Activated CD4-positive, alpha-beta memory T cell treated with anti-CD3 and anti-CD28 coated beads for 36 hours (primary cell): ENCODE measurements around the gene NEMP1. TPM values are rescaled to one million over a fixed set of nuclear protein-coding genes. Genes with fewer than 3 reads are reported as not detected.

Experiments
- CTCF ChIA-PET: fragments of 350-600 bp; sonication (Branson Sonifier 250); formaldehyde crosslinking; loops from one replicate; lab custom pipeline; 2021; ENCODE audit warnings: antibody characterized with exemption, inconsistent platforms; lab: Charles Lee
- POLR2A ChIA-PET: fragments of 350-600 bp; sonication (Branson Sonifier 250); formaldehyde crosslinking; loops from one replicate; lab custom pipeline; 2021; ENCODE audit warnings: antibody characterized with exemption; lab: Charles Lee
- DNase-seq: peaks from one replicate; pipeline ENCODE4 v3.0.0-alpha.2; 2020
- H3K27ac Mint-ChIP-seq: one replicate; pipeline ENCODE4 v1.8.0; 2021; ENCODE audit warnings: mixed read lengths
- H3K27me3 Mint-ChIP-seq: one replicate; pipeline ENCODE4 v1.8.0; 2021; ENCODE audit warnings: mixed read lengths
- H3K36me3 Mint-ChIP-seq: one replicate; pipeline ENCODE4 v1.8.0; 2021; ENCODE audit warnings: mixed read lengths
- H3K4me1 Mint-ChIP-seq: one replicate; pipeline ENCODE4 v1.8.0; 2021; ENCODE audit warnings: low read depth, mixed read lengths
- H3K4me3 Mint-ChIP-seq: one replicate; pipeline ENCODE4 v1.8.0; 2021; ENCODE audit warnings: mild to moderate bottlenecking, mixed read lengths
- H3K9me3 Mint-ChIP-seq: one replicate; pipeline ENCODE4 v1.8.0; 2021; ENCODE audit warnings: mixed read lengths
- intact Hi-C: fragments of 100-400 bp; cut with micrococcal nuclease; formaldehyde crosslinking; loops from one replicate; pipeline ENCODE4 v1.15.1; 2023
- total RNA-seq, 2 experiments: library from RNA; stranded (reverse); gene quantifications; one replicate each; pipeline ENCODE4 v1.2.3, GENCODE V29; 2021

Gene NEMP1
- total RNA-seq, 2 experiments from 2014 or later = 70.6 to 73.5 TPM

DNA sequence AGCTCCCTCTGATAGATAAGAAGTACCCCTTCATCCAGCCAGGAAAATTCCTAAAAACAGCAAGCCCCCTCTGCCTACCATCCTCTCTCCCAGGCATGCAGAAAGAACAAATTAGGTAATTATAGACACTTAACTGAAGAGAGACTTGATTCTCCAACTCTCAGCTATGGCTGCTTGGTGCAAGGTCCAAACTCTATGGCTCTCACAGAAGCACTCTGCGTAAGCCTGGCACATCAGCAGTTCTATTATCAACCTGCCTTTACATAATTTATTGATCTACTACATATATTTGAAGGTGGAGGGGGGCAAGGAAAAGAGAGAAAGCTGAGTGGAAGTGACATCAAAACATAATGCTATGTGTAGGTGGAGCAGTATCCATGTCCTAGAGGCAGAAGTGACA, 27.6 kb downstream of the NEMP1 start:
- ChIA-PET CTCF (interaction anchor here (1.3 to 5.7 kb wide), 5 partner anchors 10 to 61 kb away, joined by 4 to 42 read pairs (median 6); partner anchors contain the start of genes STAT6 and ZBTB39), POLR2A (no interaction called here)
- no peak for DNase-seq
- Mint-ChIP-seq H3K27me3 (no peaks in the 10 kb centered on the region), H3K4me1 (peaks cover 24% of the 10 kb centered on the region), H3K9me3 (no peaks in the 10 kb centered on the region), H3K27ac (no peak overlapping the region), H3K4me3 (no peak overlapping the region), H3K36me3 (peaks cover 13% of the 10 kb centered on the region)
- intact Hi-C loops = no loop called here

DNA sequence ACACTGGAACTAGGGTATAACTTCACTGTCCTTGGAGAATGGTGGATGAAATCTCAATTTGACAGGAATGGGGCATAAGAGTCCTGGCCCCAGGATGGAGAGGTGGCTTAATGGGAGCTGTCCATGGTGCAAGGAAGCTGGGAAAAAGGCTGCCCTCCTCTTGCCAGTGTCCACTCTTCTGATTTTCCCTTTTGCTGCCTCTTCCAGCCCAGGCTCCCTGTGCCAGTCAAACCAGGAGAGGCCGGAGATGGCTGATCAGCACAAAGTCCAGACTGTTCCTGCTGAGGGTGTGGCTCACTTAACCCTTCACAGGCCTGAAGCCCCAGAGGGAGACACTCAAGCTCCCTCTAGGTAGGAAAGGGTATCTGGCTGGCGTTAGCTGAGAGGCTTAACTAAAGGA, 28.7 kb downstream of the NEMP1 start, which contains the start of gene MYO1A:
TSS of gene MYO1A (minus strand) at position 240 of the 400 bp plus-strand sequence. CDS start 1,806 bp downstream, outside the sequence.
- ChIA-PET CTCF (interaction anchor here (0.9 to 5.7 kb wide), 8 partner anchors 11 to 69 kb away, joined by 3 to 42 read pairs (median 4); partner anchors contain the start of genes STAT6 and ZBTB39), POLR2A (interaction anchor here (0.6 kb wide), 1 partner anchor 87 kb away, joined by 3 read pairs; no protein-coding TSS in a partner anchor)
- no peaks in the 10 kb centered on the region for H3K27me3 Mint-ChIP-seq
- H3K27ac Mint-ChIP-seq = no peak within 1 kb of the TSS
- H3K4me3 Mint-ChIP-seq = no peak within 1 kb of the TSS
- no peak for DNase-seq
- H3K4me1 Mint-ChIP-seq = peaks cover 21% of the 10 kb centered on the region
- peaks cover 9% of the 10 kb centered on the region for H3K36me3 Mint-ChIP-seq
- H3K9me3 Mint-ChIP-seq = no peaks in the 10 kb centered on the region
- intact Hi-C loops = no loop called here

DNA sequence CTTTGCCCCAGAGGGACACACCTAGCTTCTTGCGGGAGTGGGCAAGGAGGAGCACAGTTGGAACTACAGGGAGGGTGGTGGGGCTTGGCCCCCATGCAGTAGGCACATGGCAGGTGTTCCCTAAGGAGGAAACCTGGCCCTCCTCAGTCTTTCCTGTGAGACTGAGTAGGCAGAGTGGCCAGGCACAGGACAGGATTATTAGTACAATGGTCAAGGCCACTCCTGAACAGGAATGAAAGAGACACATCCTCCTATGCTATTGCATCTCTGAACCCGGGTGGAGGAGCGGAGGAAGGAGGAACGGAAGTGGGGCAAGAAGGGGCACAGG, 29.5 kb downstream of the NEMP1 start:
- Mint-ChIP-seq H3K9me3 (no peaks in the 10 kb centered on the region), H3K4me1 (peaks cover 21% of the 10 kb centered on the region), H3K27me3 (no peaks in the 10 kb centered on the region), H3K4me3 (no peak overlapping the region), H3K36me3 (peaks cover 6% of the 10 kb centered on the region), H3K27ac (no peak overlapping the region)
- ChIA-PET CTCF (interaction anchor here (0.6 to 5.7 kb wide), 7 partner anchors 11 to 63 kb away, joined by 3 to 42 read pairs (median 3); partner anchors contain the start of genes STAT6 and ZBTB39), POLR2A (no interaction called here)
- intact Hi-C loops = no loop called here
- no peak for DNase-seq

DNA sequence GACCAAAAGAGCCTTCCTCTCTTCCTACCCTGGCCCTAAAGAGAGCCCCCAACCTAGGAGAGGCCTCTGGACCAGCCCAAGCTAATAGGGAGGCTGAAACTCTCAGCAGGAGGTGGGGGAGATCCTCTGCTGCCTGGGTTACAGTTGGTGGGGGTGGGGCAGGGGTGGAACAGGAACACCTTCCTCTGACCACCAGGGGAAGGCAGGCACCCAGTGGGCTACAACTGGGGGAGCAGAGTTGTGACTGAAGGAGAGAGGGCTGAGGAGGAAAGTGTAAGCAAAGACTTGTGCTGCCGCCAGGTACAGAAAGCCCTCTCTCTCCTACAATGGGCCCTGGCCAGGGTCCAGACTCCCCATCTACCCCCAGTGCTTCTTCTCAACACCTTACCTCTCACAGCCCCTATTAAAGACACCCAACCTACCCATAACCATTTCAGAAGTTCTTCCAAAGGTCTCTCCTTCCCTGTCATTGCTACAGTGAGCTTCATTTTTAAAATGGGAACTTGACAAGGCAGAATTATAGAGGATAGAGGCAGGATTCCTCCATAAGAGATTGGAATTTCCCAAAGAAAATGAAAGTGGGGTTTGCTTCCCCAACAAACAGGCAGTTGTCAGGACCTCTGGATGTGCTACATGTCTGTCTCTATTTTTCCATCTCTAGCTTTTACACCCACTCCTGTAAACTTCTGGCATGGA, 30.0 kb downstream of the NEMP1 start:
- Mint-ChIP-seq H3K4me3 (no peak overlapping the region), H3K4me1 (peaks cover 21% of the 10 kb centered on the region)
- intact Hi-C loops = no loop called here

DNA sequence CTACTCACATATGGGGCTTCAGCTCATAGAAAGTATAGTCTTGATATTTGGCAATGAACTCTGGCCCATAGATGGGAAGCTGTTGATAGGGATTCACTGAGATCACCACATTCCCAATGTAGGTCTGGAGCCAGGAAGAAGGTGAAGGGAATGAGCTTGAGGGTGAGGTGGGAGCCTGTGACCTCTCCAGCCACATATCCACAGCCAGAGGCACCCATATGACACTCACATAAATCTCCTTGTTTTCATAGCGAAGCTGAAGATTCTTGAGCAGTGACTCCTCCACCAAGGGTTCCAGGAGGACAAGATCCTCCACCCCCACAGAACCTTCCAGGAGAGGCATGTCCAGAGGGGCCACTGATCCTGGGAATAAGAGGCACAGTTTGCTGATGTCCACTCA, 30.6 kb downstream of the NEMP1 start:
- POLR2A ChIA-PET = interaction anchor here (1.1 to 1.4 kb wide), 2 partner anchors 49 to 64 kb away, joined by 3 to 4 read pairs; partner anchors contain the start of gene STAT6
- Mint-ChIP-seq H3K4me3 (no peak overlapping the region), H3K9me3 (no peaks in the 10 kb centered on the region), H3K36me3 (no peaks in the 10 kb centered on the region), H3K4me1 (peaks cover 21% of the 10 kb centered on the region), H3K27ac (no peak overlapping the region), H3K27me3 (no peaks in the 10 kb centered on the region)
- no peak for DNase-seq
- intact Hi-C loops = loop anchor here (1.0 to 2.0 kb wide), 2 partner anchors 17 to 40 kb away; no protein-coding TSS in a partner anchor
- CTCF ChIA-PET = interaction anchor here (0.8 to 5.7 kb wide), 10 partner anchors 13 to 64 kb away, joined by 3 to 42 read pairs (median 5); partner anchors contain the start of gene STAT6

More for the DNA sequence above, 30.0 kb downstream of the NEMP1 start:
- Mint-ChIP-seq H3K9me3 (no peaks in the 10 kb centered on the region), H3K36me3 (peaks cover 1% of the 10 kb centered on the region), H3K27ac (no peak overlapping the region), H3K27me3 (no peaks in the 10 kb centered on the region)
- POLR2A ChIA-PET = interaction anchor here (1.1 kb wide), 1 partner anchor 63 kb away, joined by 3 read pairs; the partner anchor contains the start of gene STAT6
- CTCF ChIA-PET = interaction anchor here (0.6 to 5.7 kb wide), 11 partner anchors 12 to 63 kb away, joined by 3 to 42 read pairs (median 4); partner anchors contain the start of gene STAT6
- DNase-seq = no peak

DNA sequence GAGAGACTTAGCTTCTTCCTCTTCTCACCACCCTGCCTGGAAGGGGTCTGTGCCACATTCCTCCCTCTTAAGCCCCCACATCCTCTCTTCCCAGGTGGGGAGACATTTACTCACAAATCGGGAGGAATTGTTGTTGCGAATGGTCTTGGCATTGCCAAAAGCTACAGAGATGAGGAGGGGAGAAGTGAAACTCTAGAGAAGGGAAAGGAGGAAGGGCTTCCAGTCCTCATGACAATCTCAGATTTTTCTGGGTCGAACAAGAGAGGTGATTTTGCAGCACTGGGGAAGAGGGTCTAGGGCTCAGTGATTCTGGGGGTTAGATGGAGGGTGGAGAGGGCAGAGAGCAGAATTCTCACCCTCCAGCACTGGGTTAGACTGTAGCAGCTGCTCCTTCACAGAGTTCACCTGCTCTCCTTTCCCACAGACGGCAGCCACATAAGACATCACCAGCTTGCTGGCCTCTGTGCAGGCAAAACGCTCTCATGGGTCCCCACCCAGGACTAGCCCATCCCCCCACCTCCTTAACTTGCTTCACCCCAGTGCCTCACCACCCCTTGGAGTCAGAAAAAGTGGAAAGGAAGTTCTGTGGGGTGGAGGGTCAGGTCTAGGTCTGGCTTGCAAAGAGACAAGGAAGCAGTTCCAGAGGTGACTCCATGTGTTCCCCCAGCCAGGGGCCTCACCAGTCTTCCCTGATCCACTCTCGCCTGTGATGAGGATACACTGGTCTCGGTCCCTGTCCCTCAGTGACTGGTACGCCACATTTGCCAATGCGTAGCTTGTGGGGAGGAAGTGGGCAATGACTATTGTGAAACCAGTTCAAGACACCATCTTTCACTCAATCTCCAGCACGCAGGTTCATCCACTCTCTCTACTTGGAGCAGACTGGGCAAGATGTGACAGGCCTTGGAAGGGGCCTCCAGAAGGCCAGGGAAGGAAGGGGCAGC, 31.4 kb downstream of the NEMP1 start:
- H3K27me3 Mint-ChIP-seq = no peaks in the 10 kb centered on the region
- H3K36me3 Mint-ChIP-seq = no peaks in the 10 kb centered on the region
- CTCF ChIA-PET = interaction anchor here (0.9 to 5.7 kb wide), 11 partner anchors 11 to 77 kb away, joined by 3 to 42 read pairs (median 4); partner anchors contain the start of gene STAT6
- peak; percentile 83 for DNase-seq
- intact Hi-C loops = loop anchor here (1.0 to 2.0 kb wide), 2 partner anchors 18 to 39 kb away; no protein-coding TSS in a partner anchor
- H3K9me3 Mint-ChIP-seq = no peaks in the 10 kb centered on the region
- POLR2A ChIA-PET = interaction anchor here (0.7 to 1.4 kb wide), 4 partner anchors 19 to 64 kb away, joined by 3 to 4 read pairs (median 3); partner anchors contain the start of genes STAT6 and TAC3
- peak overlapping the region; percentile 28 for H3K4me3 Mint-ChIP-seq
- H3K4me1 Mint-ChIP-seq = peaks cover 21% of the 10 kb centered on the region
- H3K27ac Mint-ChIP-seq = peak overlapping the region; percentile 65

DNA sequence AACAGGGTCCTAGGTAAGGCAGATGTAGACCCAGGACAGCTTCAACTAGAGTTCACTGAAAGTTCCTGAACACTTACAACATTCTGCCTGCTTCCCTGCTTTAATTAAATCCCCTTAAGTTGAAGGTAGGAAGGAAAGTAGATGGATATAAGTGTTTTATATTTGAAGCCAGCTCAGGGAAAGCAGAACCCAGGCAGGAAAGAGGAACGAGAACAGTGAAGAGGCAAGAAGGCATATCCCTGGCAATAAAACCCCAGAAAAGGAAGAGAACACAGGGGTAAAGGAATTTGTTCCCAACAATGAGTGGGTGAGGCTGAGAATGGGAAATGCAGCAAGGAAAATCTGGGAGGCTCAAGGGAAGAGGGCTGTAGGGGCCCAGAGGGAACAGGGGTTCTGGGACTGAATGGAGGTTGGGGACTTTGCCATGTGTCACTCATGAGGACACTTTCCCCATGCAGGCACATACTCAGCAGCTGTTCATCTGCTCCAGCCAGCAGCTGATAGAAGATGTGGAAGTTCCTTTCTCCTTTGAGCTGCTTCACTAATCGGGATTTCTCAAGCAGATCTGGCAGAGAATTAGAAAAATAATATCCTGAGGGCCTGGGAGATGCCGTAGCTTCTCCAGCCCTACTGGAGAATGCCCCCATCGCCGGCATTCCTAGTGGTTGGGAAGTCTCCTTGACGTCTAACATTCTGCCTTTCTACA, 32.4 kb downstream of the NEMP1 start:
- Mint-ChIP-seq H3K4me1 (peaks cover 21% of the 10 kb centered on the region), H3K27me3 (no peaks in the 10 kb centered on the region), H3K4me3 (no peak overlapping the region), H3K27ac (no peak overlapping the region), H3K36me3 (no peaks in the 10 kb centered on the region), H3K9me3 (no peaks in the 10 kb centered on the region)
- ChIA-PET POLR2A (interaction anchor here (0.7 to 1.1 kb wide), 2 partner anchors 18 to 30 kb away, joined by 3 read pairs; partner anchors contain the start of gene TAC3), CTCF (interaction anchor here (0.9 to 1.7 kb wide), 4 partner anchors 10 to 78 kb away, joined by 3 to 6 read pairs (median 4); no protein-coding TSS in a partner anchor)
- intact Hi-C loops = loop anchor here (2.0 kb wide), 1 partner anchor 19 kb away; no protein-coding TSS in a partner anchor
- no peak for DNase-seq

GRCh38 chr12:57044889-57045288, 33.7 kb downstream of the NEMP1 start:
- H3K4me3 Mint-ChIP-seq = no peak overlapping the region
- no peaks in the 10 kb centered on the region for H3K9me3 Mint-ChIP-seq
- DNase-seq = no peak
- no peaks in the 10 kb centered on the region for H3K36me3 Mint-ChIP-seq
- H3K27me3 Mint-ChIP-seq = no peaks in the 10 kb centered on the region
- POLR2A ChIA-PET = no interaction called here
- no peak overlapping the region for H3K27ac Mint-ChIP-seq
- intact Hi-C loops = loop anchor here (2.0 kb wide), 1 partner anchor 14 kb away; no protein-coding TSS in a partner anchor
- CTCF ChIA-PET = no interaction called here
- peaks cover 21% of the 10 kb centered on the region for H3K4me1 Mint-ChIP-seq

DNA sequence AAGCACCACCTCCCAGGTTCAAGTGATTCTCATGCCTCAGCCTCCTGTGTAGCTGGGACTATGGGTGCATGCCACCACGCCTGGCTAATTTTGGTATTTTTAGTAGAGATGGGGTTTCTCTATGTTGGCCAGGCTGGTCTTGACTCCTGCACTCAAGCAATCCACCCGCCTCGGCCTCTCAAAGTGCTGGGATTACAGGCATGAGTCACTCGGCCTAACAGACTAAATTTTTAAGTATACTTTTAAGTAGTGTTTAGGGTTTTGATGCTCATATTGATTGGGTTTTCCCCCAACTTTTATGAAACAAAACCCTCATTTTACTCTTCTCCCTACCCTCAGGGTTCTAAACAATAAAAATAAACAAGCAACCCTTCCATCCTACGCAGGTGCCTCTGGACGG, 34.1 kb downstream of the NEMP1 start:
- Mint-ChIP-seq H3K9me3 (no peaks in the 10 kb centered on the region), H3K4me1 (peaks cover 21% of the 10 kb centered on the region), H3K4me3 (no peak overlapping the region), H3K27ac (no peak overlapping the region), H3K27me3 (no peaks in the 10 kb centered on the region), H3K36me3 (no peaks in the 10 kb centered on the region)
- CTCF ChIA-PET = no interaction called here
- POLR2A ChIA-PET = no interaction called here
- DNase-seq = no peak
- intact Hi-C loops = loop anchor here (2.0 kb wide), 1 partner anchor 14 kb away; no protein-coding TSS in a partner anchor

DNA sequence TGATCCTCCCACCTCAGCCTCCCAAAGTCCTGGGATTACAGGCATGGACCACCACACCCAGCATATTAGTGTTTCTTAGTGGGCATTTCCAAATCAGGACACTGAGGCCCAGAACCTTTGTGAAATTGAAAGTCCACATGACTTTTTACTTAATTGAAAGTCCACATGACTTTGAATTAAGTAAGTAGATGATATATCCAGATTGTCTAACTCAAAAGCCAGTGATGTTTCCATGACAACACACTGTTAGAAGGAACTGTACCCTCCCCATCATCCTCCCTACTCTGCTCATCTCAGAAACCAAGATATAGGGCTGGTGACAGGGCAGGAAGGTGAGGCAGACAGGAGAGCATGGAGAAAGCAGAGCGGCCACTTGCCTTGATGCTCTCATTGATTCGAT, 35.9 kb downstream of the NEMP1 start:
- ChIA-PET CTCF (interaction anchor here (1.3 to 1.6 kb wide), 2 partner anchors 27 to 55 kb away, joined by 4 to 5 read pairs; no protein-coding TSS in a partner anchor), POLR2A (no interaction called here)
- Mint-ChIP-seq H3K9me3 (no peaks in the 10 kb centered on the region), H3K4me3 (no peak overlapping the region), H3K4me1 (peaks cover 15% of the 10 kb centered on the region), H3K36me3 (no peaks in the 10 kb centered on the region), H3K27ac (no peak overlapping the region), H3K27me3 (no peaks in the 10 kb centered on the region)
- intact Hi-C loops = no loop called here
- no peak for DNase-seq
